ENCODE data around the gene CLNS1A.

DNA sequence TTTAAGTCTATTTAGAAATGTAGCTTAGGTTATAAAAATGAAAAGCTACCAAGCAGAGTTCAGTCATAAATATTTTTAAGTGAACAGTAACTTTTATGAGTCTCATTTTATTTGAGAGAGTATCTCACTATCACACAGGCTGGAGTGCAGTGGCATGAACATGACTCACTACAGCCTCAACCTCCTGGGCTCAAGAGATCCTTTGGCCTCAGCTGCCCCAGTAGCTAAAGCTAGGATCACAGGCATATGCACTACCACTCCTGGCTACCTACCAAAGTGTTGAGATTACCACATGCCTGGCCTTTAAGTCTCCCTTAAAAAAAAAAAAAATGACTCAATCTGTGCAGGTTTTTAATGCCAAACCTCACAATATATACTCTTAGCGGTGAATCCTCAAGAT is 34.7 kb upstream of the CLNS1A start:
- TF ChIP-seq POLR2AphosphoS5 (IDR thresholded peaks at IDR 0.05; ENCODE audit: low read depth, low read length) (no peak), REST (IDR thresholded peaks at IDR 0.05; ENCODE audit: insufficient read depth in 1 of 2, low read depth in 2 of 2, low read length in 2 of 2) (no peak)

Measured in PFSK-1 (cell line).